Activated CD8-positive, alpha-beta T cell treated with anti-CD3 and anti-CD28 coated beads for 36 hours (primary cell): Measurements from ENCODE around the gene FOXJ1. TPM values are rescaled to one million over a fixed set of nuclear protein-coding genes. Genes with fewer than 3 reads are reported as not detected.

Experiments used
- ATAC-seq: fragments of 200-7000 bp; cut with Tn5 transposase; one replicate; pipeline ENCODE4 v1.10.0; 2021; ENCODE audit warnings: mild to moderate bottlenecking, moderate library complexity
- CTCF ChIA-PET: fragments of 350-600 bp; sonication (Branson Sonifier 250); formaldehyde crosslinking; loops from one replicate; lab custom pipeline; 2021; ENCODE audit warnings: antibody characterized with exemption; lab: Charles Lee
- POLR2A ChIA-PET: fragments of 350-600 bp; sonication (Branson Sonifier 250); formaldehyde crosslinking; loops from one replicate; lab custom pipeline; 2021; ENCODE audit warnings: antibody characterized with exemption; lab: Charles Lee
- DNase-seq: peaks from one replicate; pipeline ENCODE4 v3.0.0-alpha.2; 2020
- H3K27ac Mint-ChIP-seq: one replicate; pipeline ENCODE4 v1.8.0; 2021; ENCODE audit warnings: mild to moderate bottlenecking, mixed read lengths
- H3K27me3 Mint-ChIP-seq: one replicate; pipeline ENCODE4 v1.8.0; 2021; ENCODE audit warnings: mixed read lengths
- H3K36me3 Mint-ChIP-seq: one replicate; pipeline ENCODE4 v1.8.0; 2021; ENCODE audit warnings: low read depth, mixed read lengths
- H3K4me1 Mint-ChIP-seq: one replicate; pipeline ENCODE4 v1.8.0; 2021; ENCODE audit warnings: low read depth, mixed read lengths
- H3K4me3 Mint-ChIP-seq: one replicate; pipeline ENCODE4 v1.8.0; 2021; ENCODE audit warnings: mild to moderate bottlenecking, moderate library complexity, mixed read lengths
- H3K9me3 Mint-ChIP-seq: one replicate; pipeline ENCODE4 v1.8.0; 2021; ENCODE audit warnings: mixed read lengths
- CTCF ChIP-seq: fragments of 200-600 bp; IDR thresholded peaks from one replicate; pipeline ENCODE4 v1.8.0; 2022; ENCODE audit warnings: antibody characterized with exemption, mild to moderate bottlenecking
- intact Hi-C: fragments of 100-400 bp; cut with micrococcal nuclease; formaldehyde crosslinking; loops from one replicate; pipeline ENCODE4 v1.10.0; 2022
- total RNA-seq, 2 experiments: library from RNA; stranded (reverse); gene quantifications; one replicate each; pipeline ENCODE4 v1.2.3, GENCODE V29; 2021

FOXJ1 gene
- total RNA-seq, 2 experiments from 2014 or later = 11.1 to 11.6 TPM

DNA sequence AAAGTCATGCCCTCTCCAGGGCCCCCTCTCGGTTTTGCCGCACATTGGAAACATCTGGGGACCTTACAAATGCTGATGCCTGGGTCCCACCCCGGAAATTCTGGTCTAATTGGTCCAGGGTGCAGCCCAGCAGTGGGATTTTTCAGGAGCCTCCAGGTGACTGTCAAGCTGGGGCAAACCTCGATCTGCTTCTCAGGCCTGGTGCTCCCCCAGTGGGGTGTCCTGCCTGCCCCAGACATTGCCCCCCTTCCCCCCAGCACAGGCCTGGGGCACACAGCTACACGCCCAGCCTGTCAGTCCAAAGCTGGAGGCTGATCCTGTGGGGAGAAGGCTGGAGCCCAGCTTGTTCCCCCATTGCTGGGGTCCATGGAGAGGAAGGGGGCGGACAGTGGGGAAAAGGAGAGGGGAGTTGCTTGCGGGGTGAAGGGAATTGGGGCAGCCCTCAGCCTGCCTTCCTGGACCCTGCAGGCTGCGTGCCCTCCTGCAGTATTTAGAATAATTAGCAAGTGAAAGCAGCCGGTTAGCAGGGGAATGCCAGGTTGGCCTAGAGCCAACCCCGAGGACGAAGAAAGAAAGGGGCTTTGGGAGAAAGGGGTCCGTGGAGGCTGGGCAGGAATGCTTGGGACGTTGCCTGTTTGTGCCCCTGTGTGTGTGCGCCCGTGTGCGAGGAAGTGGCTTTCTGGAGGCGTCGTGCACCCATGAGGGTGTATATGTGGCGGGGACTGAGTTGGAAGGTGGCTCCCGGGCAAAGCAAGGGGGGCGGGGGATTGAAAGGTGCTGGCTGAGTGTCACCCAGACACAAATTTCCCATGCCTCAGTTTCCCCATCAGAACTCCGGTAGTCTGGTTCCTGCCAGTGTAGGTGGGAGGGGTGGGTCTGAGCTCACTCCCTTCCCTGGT lies 5.9 kb downstream of the FOXJ1 start:
- H3K9me3 Mint-ChIP-seq = no peaks in the 10 kb centered on the region
- H3K36me3 Mint-ChIP-seq = no peaks in the 10 kb centered on the region
- peaks cover 1% of the 10 kb centered on the region for H3K27me3 Mint-ChIP-seq
- peak overlapping the region; percentile 88 for H3K27ac Mint-ChIP-seq
- no peak for TF ChIP-seq CTCF
- intact Hi-C loops = no loop called here
- peak; percentile 40 for ATAC-seq
- peaks cover 24% of the 10 kb centered on the region for H3K4me1 Mint-ChIP-seq
- DNase-seq = peak; percentile 41
- CTCF ChIA-PET = interaction anchor here (1.0 to 3.0 kb wide), 7 partner anchors 9 to 152 kb away, joined by 3 to 18 read pairs (median 5); no protein-coding TSS in a partner anchor
- POLR2A ChIA-PET = interaction anchor here (0.6 to 1.6 kb wide), 5 partner anchors 21 to 145 kb away, joined by 3 to 5 read pairs (median 3); no protein-coding TSS in a partner anchor
- peak overlapping the region; percentile 50 for H3K4me3 Mint-ChIP-seq

DNA sequence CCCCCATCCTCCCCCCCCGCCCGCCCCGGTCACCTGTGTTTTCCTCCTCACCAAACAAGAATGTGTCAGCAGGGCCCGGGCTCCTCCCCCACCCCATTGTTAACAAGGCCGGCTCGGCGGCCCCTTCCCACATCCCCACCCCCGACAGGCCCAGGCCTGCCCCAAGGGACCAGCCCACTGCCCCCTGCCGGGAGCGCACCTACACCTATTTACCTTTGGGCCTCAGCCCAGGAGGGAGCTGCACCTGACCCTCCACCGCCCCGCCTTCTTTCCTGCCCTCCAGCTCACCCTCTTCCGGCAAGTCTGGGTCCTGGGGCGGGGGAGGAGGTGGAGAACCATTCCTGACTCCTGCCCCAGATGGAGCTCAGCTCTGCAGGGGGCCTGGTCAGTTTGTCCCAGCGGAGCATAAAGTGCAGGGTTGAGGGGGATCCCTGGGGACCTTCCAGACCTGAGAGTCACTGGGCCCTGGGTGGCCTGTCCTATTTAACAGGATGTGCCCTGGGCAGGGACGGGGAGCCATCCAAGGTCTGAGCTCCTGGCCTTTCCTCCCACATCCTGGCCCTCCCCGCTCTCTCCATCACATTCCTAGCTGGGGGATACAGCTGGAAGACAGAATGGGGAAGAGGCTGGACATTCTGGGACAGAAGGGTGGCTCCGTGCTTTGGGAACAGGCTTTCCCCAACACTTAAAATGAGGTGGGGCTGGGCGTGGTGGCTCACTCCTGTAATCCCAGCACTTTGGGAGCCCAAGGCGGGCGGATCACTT lies 8.3 kb downstream of the FOXJ1 start:
- no peaks in the 10 kb centered on the region for H3K36me3 Mint-ChIP-seq
- ChIA-PET POLR2A (interaction anchor here (0.6 to 1.2 kb wide), 5 partner anchors 11 to 222 kb away, joined by 3 to 4 read pairs (median 3); no protein-coding TSS in a partner anchor), CTCF (interaction anchor here (2.9 to 3.0 kb wide), 3 partner anchors 8 to 147 kb away, joined by 10 to 18 read pairs (median 13); no protein-coding TSS in a partner anchor)
- DNase-seq = no peak
- H3K9me3 Mint-ChIP-seq = no peaks in the 10 kb centered on the region
- H3K27me3 Mint-ChIP-seq = no peaks in the 10 kb centered on the region
- peaks cover 18% of the 10 kb centered on the region for H3K4me1 Mint-ChIP-seq
- no peak overlapping the region for H3K27ac Mint-ChIP-seq
- intact Hi-C loops = no loop called here
- ATAC-seq = no peak
- no peak overlapping the region for H3K4me3 Mint-ChIP-seq
- no peak for TF ChIP-seq CTCF

- ChIA-PET POLR2A (interaction anchor here (1.1 to 1.2 kb wide), 2 partner anchors 13 to 142 kb away, joined by 3 read pairs; no protein-coding TSS in a partner anchor), CTCF (interaction anchor here (3.0 kb wide), 1 partner anchor 147 kb away, joined by 18 read pairs; no protein-coding TSS in a partner anchor)
- Mint-ChIP-seq H3K9me3 (no peaks in the 10 kb centered on the region), H3K4me1 (peaks cover 22% of the 10 kb centered on the region), H3K27ac (no peak overlapping the region), H3K27me3 (no peaks in the 10 kb centered on the region), H3K36me3 (no peaks in the 10 kb centered on the region), H3K4me3 (no peak overlapping the region)
- ATAC-seq = no peak
- no peak for TF ChIP-seq CTCF
- intact Hi-C loops = no loop called here
- DNase-seq = no peak
Observed at GRCh38 chr17:76131692-76132573, 9.1 kb downstream of the FOXJ1 start.

- peaks cover 28% of the 10 kb centered on the region for H3K4me1 Mint-ChIP-seq
- ChIA-PET CTCF (interaction anchor here (1.3 to 13.9 kb wide), 3 partner anchors 22 to 168 kb away, joined by 4 to 236 read pairs (median 5); no protein-coding TSS in a partner anchor), POLR2A (interaction anchor here (1.0 to 1.2 kb wide), 2 partner anchors 10 to 141 kb away, joined by 3 to 4 read pairs; partner anchors contain the start of gene FOXJ1)
- ATAC-seq (no peak), DNase-seq (no peak)
- H3K36me3 Mint-ChIP-seq = no peaks in the 10 kb centered on the region
- no peaks in the 10 kb centered on the region for H3K27me3 Mint-ChIP-seq
- intact Hi-C loops = no loop called here
- TF ChIP-seq CTCF = no peak
- H3K27ac Mint-ChIP-seq = no peak overlapping the region
- H3K4me3 Mint-ChIP-seq = no peak overlapping the region
- no peaks in the 10 kb centered on the region for H3K9me3 Mint-ChIP-seq
Observed at GRCh38 chr17:76131051-76131691, 9.9 kb downstream of the FOXJ1 start.
